ENCODE data around the gene IDUA. TPM values are rescaled to one million over a fixed set of nuclear protein-coding genes. Genes with fewer than 3 reads are reported as not detected.
"Not testable (repeated sequence)": the region's sequence is repeated elsewhere in the genome, so short reads cannot be mapped to it uniquely, and the experiment has no call there.

Gene IDUA
- total RNA-seq, 1 donor from 2014 or later, result 38.9 TPM

- intact Hi-C loops (cut with micrococcal nuclease), result no loop called here
These were observed 20.4 kb upstream of the IDUA start for GRCh38 chr4:966266-967112.

DNA sequence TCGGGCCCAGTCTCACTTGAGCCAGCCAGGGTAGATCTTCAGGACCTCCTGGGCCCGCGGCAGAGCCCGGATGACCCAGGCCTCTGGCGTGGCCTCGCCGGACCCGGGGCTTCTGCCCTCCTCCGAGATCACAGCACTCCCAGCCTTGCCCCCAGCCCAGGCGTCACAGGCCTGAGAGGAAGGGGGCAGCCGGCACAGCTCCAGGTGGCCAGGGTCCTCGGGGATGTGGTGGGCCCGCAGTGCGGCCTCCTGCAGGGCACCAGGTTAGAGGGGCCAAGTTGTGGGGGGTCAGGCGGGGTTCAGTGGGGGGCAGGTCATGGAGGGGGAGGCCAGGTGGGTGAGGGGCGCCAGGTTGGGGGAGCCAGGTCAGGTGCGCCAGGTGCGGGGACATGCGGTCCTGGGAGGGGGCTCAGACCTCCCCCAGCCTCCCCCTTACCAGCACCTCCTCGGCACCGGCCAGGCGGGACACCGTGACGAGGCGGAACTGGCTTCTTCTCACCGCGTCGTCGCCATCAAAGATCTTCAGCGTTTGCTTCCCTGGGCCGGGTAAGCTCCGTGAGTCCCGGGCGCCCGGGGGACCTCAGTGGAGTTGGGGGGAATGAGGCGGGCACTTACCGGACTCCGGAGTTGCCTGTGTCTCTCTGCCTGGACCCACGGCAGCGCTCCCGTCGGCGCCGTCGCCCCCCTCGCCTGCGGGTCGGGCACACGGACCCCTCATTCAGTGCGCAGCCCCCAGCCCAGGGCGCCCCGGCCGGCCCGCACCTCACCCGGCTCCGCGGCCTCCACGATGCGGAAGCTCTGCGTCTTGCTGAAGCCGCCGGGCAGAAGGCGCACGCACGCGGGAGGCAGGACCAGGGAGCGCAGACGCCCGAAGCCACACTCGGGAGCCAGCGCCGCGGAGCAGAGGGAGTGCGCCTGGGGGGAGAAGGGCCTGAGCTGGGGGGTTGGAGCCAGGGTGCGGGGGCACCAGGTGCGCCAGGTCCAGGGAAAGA lies 19.4 kb upstream of the IDUA start:
- intact Hi-C loops (cut with micrococcal nuclease), result no loop called here

GRCh38 chr4:968221-968620 lies 18.6 kb upstream of the IDUA start:
- intact Hi-C loops (cut with micrococcal nuclease), result no loop called here

- intact Hi-C loops (cut with micrococcal nuclease), result no loop called here
These were observed 18.0 kb upstream of the IDUA start for GRCh38 chr4:968621-969394.

GRCh38 chr4:970046-970745 lies 16.6 kb upstream of the IDUA start:
- intact Hi-C loops (cut with micrococcal nuclease), result loop anchor here (5.0 kb wide), 1 partner anchor 87 kb away; no protein-coding TSS in a partner anchor

GRCh38 chr4:970854-971520 lies 15.9 kb upstream of the IDUA start:
- intact Hi-C loops (cut with micrococcal nuclease), result loop anchor here (5.0 kb wide), 1 partner anchor 86 kb away; no protein-coding TSS in a partner anchor

- intact Hi-C loops (cut with micrococcal nuclease), result loop anchor here (2.0 to 5.0 kb wide), 2 partner anchors 85 to 267 kb away; partner anchors contain the start of gene PCGF3
These were observed 15.0 kb upstream of the IDUA start for GRCh38 chr4:971666-972500.

GRCh38 chr4:972651-973424 lies 14.0 kb upstream of the IDUA start:
- intact Hi-C loops (cut with micrococcal nuclease), result loop anchor here (1.0 to 5.0 kb wide), 9 partner anchors 13 to 636 kb away; partner anchors contain the start of genes ATP5ME, GAK, MYL5 and PCGF3

DNA sequence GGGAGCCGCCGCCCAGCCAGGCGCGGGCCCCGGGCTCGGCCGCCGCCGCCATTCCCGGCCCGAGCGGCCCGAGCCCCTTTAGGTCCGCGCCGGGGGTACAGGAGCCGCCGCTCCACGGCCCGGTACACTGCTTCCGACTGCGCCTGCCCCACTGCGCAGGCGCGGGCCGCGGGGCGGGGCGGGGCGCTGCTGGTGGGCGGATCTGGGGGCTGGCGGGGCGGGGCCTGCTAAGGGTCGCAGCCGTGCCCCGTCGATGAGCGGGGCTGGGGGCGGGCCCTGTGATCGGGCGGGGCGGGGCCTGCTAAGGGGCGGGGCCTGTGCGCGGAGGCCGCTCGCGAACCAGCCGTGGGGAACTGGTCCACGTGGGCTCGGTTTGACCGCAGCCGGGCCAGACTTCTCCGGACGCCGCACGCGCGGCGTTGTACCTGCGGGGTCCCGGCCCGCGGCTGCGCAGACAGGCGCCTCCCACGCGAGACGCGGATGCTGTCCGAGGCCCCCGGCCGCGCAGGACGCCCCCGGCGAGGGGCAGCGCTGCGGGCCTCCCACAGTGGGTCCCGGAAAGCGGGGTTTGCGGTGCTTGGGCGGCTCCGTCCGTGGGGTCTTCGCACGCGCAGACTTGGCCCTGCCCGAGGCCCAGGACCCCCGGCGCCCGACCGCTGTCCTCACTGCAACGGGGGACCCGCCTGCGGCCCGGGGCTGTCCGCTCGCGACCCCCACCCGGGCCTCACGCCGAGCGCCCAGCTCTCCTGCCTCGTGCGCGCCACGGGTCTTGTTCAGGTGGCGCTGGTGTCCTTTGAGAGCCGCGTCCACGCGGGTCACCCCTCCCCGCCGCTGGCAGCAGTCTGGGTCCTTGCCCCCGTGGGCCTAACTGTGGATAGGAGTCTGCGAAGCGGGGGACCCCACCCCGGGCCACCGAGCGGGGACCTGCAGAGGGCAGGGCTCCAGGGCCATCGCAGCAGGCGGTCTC lies 13.1 kb upstream of the IDUA start, which contains the start of gene DGKQ:
Gene DGKQ, minus strand, starts transcription at position 139 of the 967 bp plus-strand sequence. Its CDS starts 87 bp downstream, at position 52.
- intact Hi-C loops (cut with micrococcal nuclease), result loop anchor here (1.0 to 5.0 kb wide), 9 partner anchors 13 to 636 kb away; partner anchors contain the start of genes ATP5ME, GAK, MYL5 and PCGF3

DNA sequence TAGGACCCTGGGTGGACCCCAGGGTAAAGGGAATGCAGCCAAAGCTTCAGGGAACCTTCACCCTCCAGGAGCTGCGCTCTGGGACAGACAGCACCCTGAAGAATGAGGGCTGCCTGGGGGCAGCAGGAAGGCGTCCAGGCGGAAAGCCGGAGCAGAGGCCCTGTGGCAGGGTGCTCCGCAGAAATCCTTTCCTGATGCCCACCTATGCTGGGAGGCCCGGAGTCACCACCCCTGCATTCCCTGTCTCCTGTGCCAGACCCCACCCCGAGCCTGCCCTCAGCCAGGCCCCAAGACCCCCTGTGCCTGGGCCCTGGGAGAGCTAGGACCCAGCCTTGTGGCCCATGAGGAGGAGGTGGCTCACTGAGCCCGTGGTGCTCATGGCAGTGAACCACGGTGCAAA lies 12.2 kb upstream of the IDUA start:
- intact Hi-C loops (cut with micrococcal nuclease), result loop anchor here (5.0 kb wide), 1 partner anchor 83 kb away; no protein-coding TSS in a partner anchor

DNA sequence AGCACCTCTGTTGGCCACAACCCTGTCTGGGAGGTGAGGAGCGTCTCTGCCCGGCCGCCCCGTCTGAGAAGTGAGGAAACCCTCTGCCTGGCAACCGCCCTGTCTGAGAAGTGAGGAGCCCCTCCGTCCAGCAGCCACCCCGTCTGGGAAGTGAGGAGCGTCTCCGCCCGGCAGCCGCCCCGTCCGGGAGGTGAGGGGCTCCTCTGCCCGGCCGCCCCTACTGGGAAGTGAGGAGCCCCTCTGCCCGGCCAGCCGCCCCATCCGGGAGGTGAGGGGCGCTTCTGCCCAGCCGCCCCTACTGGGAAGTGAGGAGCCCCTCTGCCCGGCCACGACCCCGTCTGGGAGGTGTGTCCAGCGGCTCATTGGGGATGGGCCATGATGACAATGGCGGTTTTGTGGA lies 10.8 kb upstream of the IDUA start:
- intact Hi-C loops (cut with micrococcal nuclease), result not testable (repeated sequence)

GRCh38 chr4:978957-979701 lies 7.7 kb upstream of the IDUA start:
- intact Hi-C loops (cut with micrococcal nuclease), result no loop called here

- intact Hi-C loops (cut with micrococcal nuclease), result loop anchor here (10.0 kb wide), 2 partner anchors 507 to 737 kb away; no protein-coding TSS in a partner anchor
These were observed 4.6 kb upstream of the IDUA start for GRCh38 chr4:982291-982690.

DNA sequence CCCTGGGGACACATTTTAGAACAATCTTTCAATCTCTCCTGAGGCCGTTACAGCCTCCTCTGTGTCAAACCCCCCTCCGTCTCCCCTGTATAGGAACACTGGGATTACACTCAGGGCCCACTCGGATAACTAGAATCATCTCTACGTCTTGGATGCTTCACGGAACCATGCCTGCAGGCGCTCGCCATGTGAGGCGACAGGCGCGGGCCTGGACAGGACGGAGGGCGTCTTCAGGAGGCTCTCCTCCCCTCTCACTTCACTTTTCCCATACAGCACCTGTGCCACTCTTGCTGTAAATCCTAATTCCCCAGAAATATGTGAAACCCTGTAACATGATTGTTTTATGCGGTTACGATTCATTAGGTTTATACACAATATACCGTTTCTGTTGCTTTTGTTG lies 4.0 kb upstream of the IDUA start:
- intact Hi-C loops (cut with micrococcal nuclease), result loop anchor here (10.0 kb wide), 2 partner anchors 508 to 738 kb away; no protein-coding TSS in a partner anchor

GRCh38 chr4:984336-985054 lies 2.3 kb upstream of the IDUA start:
- intact Hi-C loops (cut with micrococcal nuclease), result loop anchor here (1.0 to 10.0 kb wide), 3 partner anchors 26 to 740 kb away; no protein-coding TSS in a partner anchor
